SK-N-SH (cell line): ENCODE measurements around the gene IGF1R. TPM values are rescaled to one million over a fixed set of nuclear protein-coding genes. Genes with fewer than 3 reads are reported as not detected.
A peak's percentile ranks its signal among the peaks of the same experiment; 100 is the strongest.

Source experiments
- CTCF ChIA-PET: fragments of 300-600, 350-600 bp; formaldehyde crosslinking; extraction: SDS; loops from one replicate; lab custom pipeline; 2021; lab: Yijun Ruan, JAX
- POLR2A ChIA-PET: fragments of 350-600 bp; sonication (Branson Sonifier 250); formaldehyde crosslinking; extraction: SDS; loops from one replicate; lab custom pipeline; 2020; ENCODE audit warnings: antibody characterized with exemption, inconsistent platforms; lab: Yijun Ruan, JAX
- DNase-seq: peaks from one replicate; pipeline ENCODE4 v3.0.0; 2012
- H2AFZ ChIP-seq: fragments of 200-600 bp; sonication (generic); 2 replicates; pipeline ENCODE4 v1.8.1; 2016; ENCODE audit warnings: antibody characterized with exemption, mild to moderate bottlenecking, low read depth
- H3F3A ChIP-seq: fragments of 200-600 bp; sonication (generic); replicated peaks from 2 replicates; pipeline ENCODE3; 2016; ENCODE audit warnings: antibody characterized with exemption, mild to moderate bottlenecking; ENCODE audit not compliant: insufficient read depth
- H3K27ac ChIP-seq, 2 experiments: fragments of 200-500 bp in 1 of 2; fragments of 200-600 bp in 1 of 2; sonication (Bioruptor generic) in 1 of 2; sonication (generic), shearing (Covaris generic) in 1 of 2; 2 replicates each; pipeline versions ENCODE4 v1.5.1 to v1.6.1; 2014 to 2016; ENCODE audit warnings: low read depth in 2 of 2, inconsistent platforms in 1 of 2, low read length in 1 of 2, mild to moderate bottlenecking in 1 of 2, mixed read lengths in 1 of 2
- H3K27me3 ChIP-seq: fragments of 200-600 bp; sonication (generic), shearing (Covaris generic); 2 replicates; pipeline ENCODE4 v1.6.1; 2016; ENCODE audit warnings: mixed run types; ENCODE audit not compliant: insufficient read depth
- H3K36me3 ChIP-seq, 2 experiments: fragments of 200-500 bp in 1 of 2; fragments of 200-600 bp in 1 of 2; sonication (Bioruptor generic) in 1 of 2; sonication (generic) in 1 of 2; replicated peaks in 1 of 2; 2 replicates each; pipeline versions ENCODE3 to v1.5.1; 2014 to 2016; ENCODE audit warnings: low read length in 1 of 2, mild to moderate bottlenecking in 1 of 2; ENCODE audit not compliant: insufficient read depth in 2 of 2, control insufficient read depth in 1 of 2
- H3K4me1 ChIP-seq, 2 experiments: fragments of 200-500 bp in 1 of 2; fragments of 200-600 bp in 1 of 2; sonication (Bioruptor generic) in 1 of 2; sonication (generic), shearing (Covaris generic) in 1 of 2; 2 replicates each; pipeline versions ENCODE4 v1.5.1 to v1.6.1; 2014 to 2016; ENCODE audit warnings: low read depth in 1 of 2, low read length in 1 of 2, mixed run types in 1 of 2; ENCODE audit not compliant: insufficient read depth in 2 of 2, control insufficient read depth in 1 of 2
- H3K4me2 ChIP-seq: fragments of 200-600 bp; sonication (generic), shearing (Covaris generic); 2 replicates; pipeline ENCODE4 v1.6.1; 2017; ENCODE audit warnings: mixed run types
- H3K4me3 ChIP-seq, 2 experiments: fragments of 200-500 bp in 1 of 2; fragments of 200-600 bp in 1 of 2; sonication (Bioruptor generic) in 1 of 2; sonication (generic), shearing (Covaris generic) in 1 of 2; 2 replicates each; pipeline versions ENCODE4 v1.5.1 to v1.8.1; 2014 to 2016; ENCODE audit warnings: low read depth in 2 of 2, inconsistent platforms in 1 of 2, low read length in 1 of 2, mild to moderate bottlenecking in 1 of 2, mixed read lengths in 1 of 2, moderate library complexity in 1 of 2
- H3K79me2 ChIP-seq: fragments of 200-600 bp; sonication (generic); 2 replicates; pipeline ENCODE4 v1.8.1; 2017; ENCODE audit warnings: mild to moderate bottlenecking; ENCODE audit not compliant: insufficient read depth
- H3K9ac ChIP-seq: fragments of 200-600 bp; sonication (generic); 2 replicates; pipeline ENCODE4 v1.6.1; 2017; ENCODE audit warnings: mixed run types
- H3K9me2 ChIP-seq: fragments of 200-600 bp; sonication (generic); 2 replicates; pipeline ENCODE4 v1.6.1; 2017; ENCODE audit warnings: mixed run types
- H3K9me3 ChIP-seq: fragments of 200-600 bp; sonication (generic); 2 replicates; pipeline ENCODE4 v1.6.1; 2017; ENCODE audit warnings: mixed run types, mild to moderate bottlenecking, moderate library complexity
- H4K20me1 ChIP-seq: fragments of 200-600 bp; sonication (generic); 2 replicates; pipeline ENCODE4 v1.6.1; 2017; ENCODE audit warnings: mild to moderate bottlenecking, mixed run types; ENCODE audit not compliant: insufficient read depth
- CTCF ChIP-seq: fragments of 200-600 bp; sonication (generic); IDR thresholded peaks from 2 replicates; pipeline ENCODE4 v1.6.1; 2017; ENCODE audit warnings: antibody characterized with exemption, mild to moderate bottlenecking, moderate library complexity
- EZH2phosphoT487 ChIP-seq: fragments of 200-600 bp; sonication (generic); IDR thresholded peaks from 2 replicates; pipeline ENCODE4 v1.6.1; 2017; ENCODE audit warnings: low read depth, mixed run types, mild to moderate bottlenecking, antibody characterized with exemption, moderate library complexity, borderline replicate concordance
- FOSL2 ChIP-seq: IDR thresholded peaks from 2 replicates; pipeline ENCODE4 v1.4.0; 2012; ENCODE audit warnings: low read depth, mild to moderate bottlenecking, moderate library complexity, borderline replicate concordance
- GATA2 ChIP-seq: sonication (generic); formaldehyde crosslinking; IDR thresholded peaks from 2 replicates; pipeline ENCODE4 v1.5.0; 2020; ENCODE audit warnings: mild to moderate bottlenecking, missing genetic modification reagents
- IRF3 ChIP-seq: fragments of 150-350 bp; IDR thresholded peaks from 2 replicates; pipeline ENCODE4 v1.6.1; 2016; ENCODE audit warnings: mild to moderate bottlenecking, low read depth, low read length
- NFIC ChIP-seq: IDR thresholded peaks from 2 replicates; pipeline ENCODE4 v1.4.0; 2012; ENCODE audit warnings: borderline replicate concordance
- PBX3 ChIP-seq: IDR thresholded peaks from 2 replicates; pipeline ENCODE4; 2012
- RFX5 ChIP-seq: IDR thresholded peaks from 2 replicates; pipeline ENCODE4 v1.6.1; 2012; ENCODE audit warnings: mild to moderate bottlenecking, improper control_type of control experiment, low read length
- SMC3 ChIP-seq: IDR thresholded peaks from 2 replicates; pipeline ENCODE4 v1.6.1; 2012; ENCODE audit warnings: low read depth, low read length, improper control_type of control experiment
- TAF1 ChIP-seq: IDR thresholded peaks from 2 replicates; pipeline ENCODE4 v1.6.1; 2012; ENCODE audit warnings: low read depth, mild to moderate bottlenecking, low read length, moderate library complexity, borderline replicate concordance
- TCF12 ChIP-seq: IDR thresholded peaks from 2 replicates; pipeline ENCODE4 v1.4.0; 2012
- TEAD4 ChIP-seq: IDR thresholded peaks from 2 replicates; pipeline ENCODE4 v1.4.0; 2012; ENCODE audit warnings: mild to moderate bottlenecking, borderline replicate concordance; ENCODE audit not compliant: insufficient read depth
- USF1 ChIP-seq: IDR thresholded peaks from 2 replicates; pipeline ENCODE4 v1.4.0; 2012; ENCODE audit warnings: low read depth, borderline replicate concordance
- YY1 ChIP-seq: IDR thresholded peaks from 2 replicates; pipeline ENCODE4 v1.4.0; 2012; ENCODE audit warnings: low read depth, mild to moderate bottlenecking
- WGBS: methylation state at CpG from one replicate; pipeline ENCODE4 v1.1.6; 2017; ENCODE audit warnings: low lambda C conversion rate; 5-methylcytosine and 5-hydroxymethylcytosine counted together
- polyA plus RNA-seq, 3 experiments: library from polyadenylated mRNA; depleted of rRNA; stranded (reverse); fragments of >200 nt; gene quantifications; 2 replicates each; pipeline ENCODE4 v1.2.3, GENCODE V29; 2012
- TF ChIP-seq, protein P1 (sequence below): IDR thresholded peaks from 2 replicates; pipeline ENCODE4 v1.4.0; 2012; ENCODE audit warnings: low read depth, borderline replicate concordance

IGF1R gene
- polyA plus RNA-seq, 1 of the 3 experiments (the other 2 are of a cell fraction): 9.5 TPM

DNA sequence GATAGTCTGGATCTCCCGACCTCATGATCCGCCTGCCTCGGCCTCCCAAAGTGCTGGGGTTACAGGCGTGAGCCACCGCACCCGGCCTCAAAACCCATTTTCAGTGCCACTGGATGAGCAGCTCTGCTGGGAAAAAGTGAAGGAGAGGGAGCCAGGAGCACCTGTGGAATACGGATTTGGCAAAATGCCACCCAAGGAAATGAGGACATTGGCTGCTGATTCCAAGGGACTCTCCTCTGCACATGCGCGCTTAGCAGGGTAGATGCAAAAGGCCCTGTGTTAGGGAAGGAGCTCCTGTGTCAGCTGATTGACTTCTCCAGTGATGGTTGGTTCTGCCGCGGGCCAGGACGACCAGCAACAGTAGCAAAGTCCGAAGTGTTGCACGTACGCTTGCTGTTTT, 43.4 kb upstream of the IGF1R start:
- TF ChIP-seq TAF1 (no peak), CTCF (no peak), USF1 (no peak), RFX5 (no peak), TCF12 (no peak)
- TF ChIP-seq, all 33 proteins: peak for 0
- H3K4me1 ChIP-seq: no peaks in the 10 kb centered on the region; a peak in 1 of 4 replicates
- ChIA-PET POLR2A (no interaction called here), CTCF (no interaction called here)
- 60% methylated on average over 15 of the region's 15 CpGs for WGBS
- H3K9ac ChIP-seq: no peak overlapping the region
- no peak overlapping the region for H3K4me2 ChIP-seq
- H3K79me2 ChIP-seq: no peaks in the 10 kb centered on the region
- no peak for DNase-seq
- H3K4me3 ChIP-seq: no peak overlapping the region
- no peak overlapping the region for H2AFZ ChIP-seq
- no peaks in the 10 kb centered on the region for H3K9me3 ChIP-seq
- H3K27me3 ChIP-seq: peaks cover 5% of the 10 kb centered on the region; the same call in 1 of the 2 replicates
- no peaks in the 10 kb centered on the region for H4K20me1 ChIP-seq
- H3K36me3 ChIP-seq: no peaks in the 10 kb centered on the region
- H3K27ac ChIP-seq: no peak overlapping the region
- no peaks in the 10 kb centered on the region for H3K9me2 ChIP-seq
- no peaks in the 10 kb centered on the region for H3F3A ChIP-seq

DNA sequence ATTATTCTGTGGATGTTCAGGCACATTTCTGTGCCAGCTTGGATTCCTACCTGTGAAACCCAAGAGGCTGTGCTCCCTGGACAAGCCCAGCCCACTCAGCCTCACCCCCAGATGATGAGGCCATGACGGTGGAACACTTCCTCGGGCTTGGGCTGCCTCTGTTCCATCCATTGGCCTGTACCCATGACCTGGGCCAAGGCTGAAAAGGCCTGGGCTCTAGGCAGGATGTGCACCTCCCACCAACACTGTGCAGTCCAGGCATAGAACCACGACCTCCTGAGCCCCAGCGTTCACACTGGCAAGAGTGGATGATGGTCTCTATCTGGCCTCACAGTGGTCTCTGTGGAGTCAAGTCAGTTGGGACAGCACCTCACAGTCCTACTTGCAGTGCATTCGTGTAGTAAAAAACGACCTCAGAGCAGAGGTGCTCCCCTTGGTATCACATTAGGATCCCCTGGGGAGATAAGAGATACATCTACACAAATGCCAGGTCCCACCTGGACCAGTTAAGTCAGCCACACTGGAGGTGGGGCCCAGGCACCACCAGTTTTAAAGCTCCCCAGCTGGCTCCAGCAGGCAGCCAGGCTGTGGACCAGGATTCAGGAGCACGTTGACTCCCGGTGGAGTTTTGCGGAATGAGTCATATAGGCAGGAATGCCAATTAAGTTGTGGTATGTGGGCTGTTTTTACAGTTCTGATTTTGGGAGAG, 39.0 kb upstream of the IGF1R start:
- H2AFZ ChIP-seq: no peak overlapping the region
- 38% methylated on average over 9 of the region's 9 CpGs for WGBS
- CTCF ChIA-PET: interaction anchor here (1.8 kb wide), 1 partner anchor 90 kb away, joined by 5 read pairs; no protein-coding TSS in a partner anchor

GRCh38 chr15:98610991-98611390, 37.3 kb upstream of the IGF1R start:
- DNase-seq: no peak
- H3F3A ChIP-seq: no peaks in the 10 kb centered on the region
- H3K4me3 ChIP-seq: no peak overlapping the region
- H3K36me3 ChIP-seq: no peaks in the 10 kb centered on the region
- no peaks in the 10 kb centered on the region for H3K9me2 ChIP-seq
- H3K79me2 ChIP-seq: no peaks in the 10 kb centered on the region
- H3K9ac ChIP-seq: no peak overlapping the region
- no peaks in the 10 kb centered on the region for H3K4me1 ChIP-seq
- no peak overlapping the region for H3K27ac ChIP-seq
- 53% methylated on average over 4 of the region's 4 CpGs for WGBS
- peaks cover 5% of the 10 kb centered on the region; the same call in 1 of the 2 replicates for H3K27me3 ChIP-seq
- ChIA-PET CTCF (no interaction called here), POLR2A (no interaction called here)
- H4K20me1 ChIP-seq: no peaks in the 10 kb centered on the region
- H3K4me2 ChIP-seq: no peak overlapping the region
- no peak overlapping the region for H2AFZ ChIP-seq
- no peaks in the 10 kb centered on the region for H3K9me3 ChIP-seq
- TF ChIP-seq, protein P1, sequence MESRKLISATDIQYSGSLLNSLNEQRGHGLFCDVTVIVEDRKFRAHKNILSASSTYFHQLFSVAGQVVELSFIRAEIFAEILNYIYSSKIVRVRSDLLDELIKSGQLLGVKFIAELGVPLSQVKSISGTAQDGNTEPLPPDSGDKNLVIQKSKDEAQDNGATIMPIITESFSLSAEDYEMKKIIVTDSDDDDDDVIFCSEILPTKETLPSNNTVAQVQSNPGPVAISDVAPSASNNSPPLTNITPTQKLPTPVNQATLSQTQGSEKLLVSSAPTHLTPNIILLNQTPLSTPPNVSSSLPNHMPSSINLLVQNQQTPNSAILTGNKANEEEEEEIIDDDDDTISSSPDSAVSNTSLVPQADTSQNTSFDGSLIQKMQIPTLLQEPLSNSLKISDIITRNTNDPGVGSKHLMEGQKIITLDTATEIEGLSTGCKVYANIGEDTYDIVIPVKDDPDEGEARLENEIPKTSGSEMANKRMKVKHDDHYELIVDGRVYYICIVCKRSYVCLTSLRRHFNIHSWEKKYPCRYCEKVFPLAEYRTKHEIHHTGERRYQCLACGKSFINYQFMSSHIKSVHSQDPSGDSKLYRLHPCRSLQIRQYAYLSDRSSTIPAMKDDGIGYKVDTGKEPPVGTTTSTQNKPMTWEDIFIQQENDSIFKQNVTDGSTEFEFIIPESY: no peak
- no peak for TF ChIP-seq TEAD4
- TF ChIP-seq NFIC: no peak
- no peak for TF ChIP-seq EZH2phosphoT487
- TF ChIP-seq PBX3: no peak
- no peak for TF ChIP-seq TAF1
- no peak for TF ChIP-seq IRF3
- no peak for TF ChIP-seq RFX5
- no peak for TF ChIP-seq YY1

More for the DNA sequence above, 39.0 kb upstream of the IGF1R start:
- H3F3A ChIP-seq: no peaks in the 10 kb centered on the region
- no peak overlapping the region for H3K27ac ChIP-seq
- H4K20me1 ChIP-seq: no peaks in the 10 kb centered on the region
- DNase-seq: no peak
- no peaks in the 10 kb centered on the region for H3K9me3 ChIP-seq
- no peaks in the 10 kb centered on the region for H3K79me2 ChIP-seq
- no peaks in the 10 kb centered on the region for H3K4me1 ChIP-seq
- POLR2A ChIA-PET: no interaction called here
- no peak overlapping the region for H3K4me3 ChIP-seq
- H3K27me3 ChIP-seq: peaks cover under 1% of the 10 kb centered on the region; the same call in 1 of the 2 replicates
- H3K4me2 ChIP-seq: no peak overlapping the region
- no peaks in the 10 kb centered on the region for H3K36me3 ChIP-seq
- no peaks in the 10 kb centered on the region for H3K9me2 ChIP-seq
- no peak for TF ChIP-seq SMC3
- no peak for TF ChIP-seq GATA2 (CRISPR knock-in tag)
- TF ChIP-seq FOSL2: peak; percentile 10; the same call in 1 of the 2 replicates
- TF ChIP-seq, all 33 proteins: peak for 1
- H3K9ac ChIP-seq: no peak overlapping the region
